C4-2B (cell line): Measurements from ENCODE around the gene LGI4.

Experiments used
- ZFX ChIP-seq: fragments of 450-650 bp; IDR thresholded peaks from 2 replicates; pipeline ENCODE4 v1.6.1; 2017
- TF ChIP-seq, protein P1 (sequence below): fragments of 450-650 bp; conservative IDR thresholded peaks from 2 replicates; pipeline ENCODE4 v1.5.1; 2017; ENCODE audit warnings: mild to moderate bottlenecking

DNA sequence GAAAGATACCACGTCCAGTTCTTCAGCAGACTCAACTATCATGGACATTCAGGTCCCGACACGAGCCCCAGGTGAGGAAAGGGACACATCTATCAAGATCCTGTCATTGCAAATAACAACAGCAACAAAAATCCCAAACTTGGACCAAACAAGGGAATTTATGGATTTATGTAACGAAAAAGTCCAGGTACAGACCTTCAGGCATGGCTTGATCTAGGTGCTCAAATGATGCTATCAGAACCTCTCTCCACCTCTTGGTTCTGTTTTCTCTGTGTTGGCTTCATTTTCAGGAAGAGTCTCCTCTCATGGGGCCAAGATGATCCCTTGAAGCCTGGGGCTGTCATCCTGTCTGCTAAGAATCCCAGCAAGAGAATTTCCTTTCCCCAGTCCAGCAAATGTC, 22.6 kb upstream of the LGI4 start:
- TF ChIP-seq, protein P1, sequence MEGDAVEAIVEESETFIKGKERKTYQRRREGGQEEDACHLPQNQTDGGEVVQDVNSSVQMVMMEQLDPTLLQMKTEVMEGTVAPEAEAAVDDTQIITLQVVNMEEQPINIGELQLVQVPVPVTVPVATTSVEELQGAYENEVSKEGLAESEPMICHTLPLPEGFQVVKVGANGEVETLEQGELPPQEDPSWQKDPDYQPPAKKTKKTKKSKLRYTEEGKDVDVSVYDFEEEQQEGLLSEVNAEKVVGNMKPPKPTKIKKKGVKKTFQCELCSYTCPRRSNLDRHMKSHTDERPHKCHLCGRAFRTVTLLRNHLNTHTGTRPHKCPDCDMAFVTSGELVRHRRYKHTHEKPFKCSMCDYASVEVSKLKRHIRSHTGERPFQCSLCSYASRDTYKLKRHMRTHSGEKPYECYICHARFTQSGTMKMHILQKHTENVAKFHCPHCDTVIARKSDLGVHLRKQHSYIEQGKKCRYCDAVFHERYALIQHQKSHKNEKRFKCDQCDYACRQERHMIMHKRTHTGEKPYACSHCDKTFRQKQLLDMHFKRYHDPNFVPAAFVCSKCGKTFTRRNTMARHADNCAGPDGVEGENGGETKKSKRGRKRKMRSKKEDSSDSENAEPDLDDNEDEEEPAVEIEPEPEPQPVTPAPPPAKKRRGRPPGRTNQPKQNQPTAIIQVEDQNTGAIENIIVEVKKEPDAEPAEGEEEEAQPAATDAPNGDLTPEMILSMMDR = no peak
- TF ChIP-seq ZFX = no peak
